Activated CD8-positive, alpha-beta memory T cell treated with anti-CD3 and anti-CD28 coated beads for 48 hours (primary cell): ENCODE measurements around the gene PLEKHH1.

Experiments
- DNase-seq, 3 experiments: peaks; one replicate each; pipeline ENCODE4 v3.0.0-alpha.2; 2020; ENCODE audit warnings: low read depth in 2 of 3, low spot score in 2 of 3

Gene PLEKHH1

GRCh38 chr14:67532998-67533753 lies at the start of gene PLEKHH1:
Gene PLEKHH1, plus strand, starts transcription at chr14:67533290. Its CDS starts 8,578 bp downstream, at chr14:67541868.
- DNase-seq = peak in 1 of 3 experiments; percentile 25

- no peak for DNase-seq
Observed at GRCh38 chr14:67483579-67484285, 49.4 kb upstream of the PLEKHH1 start.

GRCh38 chr14:67485501-67486095 lies 47.5 kb upstream of the PLEKHH1 start:
- DNase-seq = no peak

- DNase-seq = no peak
Observed at GRCh38 chr14:67486890-67487289, 46.2 kb upstream of the PLEKHH1 start.

GRCh38 chr14:67487332-67487731 lies 45.8 kb upstream of the PLEKHH1 start:
- DNase-seq = no peak

- DNase-seq = peak; percentile 33 to 61 (median 40)
Observed at GRCh38 chr14:67487937-67488893, 44.9 kb upstream of the PLEKHH1 start, which contains the start of gene TMEM229B. Gene TMEM229B, minus strand, starts transcription at chr14:67488721. Its CDS starts 14,798 bp downstream, at chr14:67473923.

GRCh38 chr14:67490196-67490595 lies 42.9 kb upstream of the PLEKHH1 start:
- DNase-seq = no peak

GRCh38 chr14:67491285-67491684 lies 41.8 kb upstream of the PLEKHH1 start:
- DNase-seq = no peak

- DNase-seq = no peak
Observed at GRCh38 chr14:67491741-67492507, 41.2 kb upstream of the PLEKHH1 start.

GRCh38 chr14:67492538-67492937 lies 40.6 kb upstream of the PLEKHH1 start:
- no peak for DNase-seq

- DNase-seq = no peak
Observed at GRCh38 chr14:67493092-67493717, 39.9 kb upstream of the PLEKHH1 start.

- no peak for DNase-seq
Observed at GRCh38 chr14:67495827-67496226, 37.3 kb upstream of the PLEKHH1 start.

GRCh38 chr14:67497216-67497615 lies 35.9 kb upstream of the PLEKHH1 start:
- no peak for DNase-seq

GRCh38 chr14:67497716-67498115 lies 35.4 kb upstream of the PLEKHH1 start:
- DNase-seq = no peak

GRCh38 chr14:67500981-67501380 lies 32.1 kb upstream of the PLEKHH1 start:
- no peak for DNase-seq

GRCh38 chr14:67501670-67502069 lies 31.4 kb upstream of the PLEKHH1 start:
- no peak for DNase-seq

- no peak for DNase-seq
Observed at GRCh38 chr14:67502867-67503266, 30.2 kb upstream of the PLEKHH1 start.

GRCh38 chr14:67503331-67503730 lies 29.8 kb upstream of the PLEKHH1 start:
- no peak for DNase-seq

- DNase-seq = no peak
Observed at GRCh38 chr14:67505254-67505653, 27.8 kb upstream of the PLEKHH1 start.

- DNase-seq = no peak
Observed at GRCh38 chr14:67508956-67509355, 24.1 kb upstream of the PLEKHH1 start.
